BLaER1 (cell line): ENCODE measurements around the gene DCAF4.
"Not testable (repeated sequence)": the region's sequence is repeated elsewhere in the genome, so short reads cannot be mapped to it uniquely, and the experiment has no call there.

Experiments used
- H3K27ac ChIP-seq: shearing (Covaris generic); formaldehyde crosslinking; 2 replicates; pipeline ENCODE4 v1.8.1; 2022
- H3K27me3 ChIP-seq: shearing (Covaris generic); formaldehyde crosslinking; 2 replicates; pipeline ENCODE4 v1.8.1; 2022
- H3K36me3 ChIP-seq: shearing (Covaris generic); formaldehyde crosslinking; 2 replicates; pipeline ENCODE4 v1.8.1; 2022
- H3K4me1 ChIP-seq: shearing (Covaris generic); formaldehyde crosslinking; 2 replicates; pipeline ENCODE4 v1.8.1; 2022
- H3K4me2 ChIP-seq: shearing (Covaris generic); formaldehyde crosslinking; 2 replicates; pipeline ENCODE4 v1.8.1; 2022
- H3K4me3 ChIP-seq: shearing (Covaris generic); formaldehyde crosslinking; 2 replicates; pipeline ENCODE4 v1.8.1; 2022
- H3K9ac ChIP-seq: shearing (Covaris generic); formaldehyde crosslinking; 2 replicates; pipeline ENCODE4 v1.8.1; 2022
- H3K9me3 ChIP-seq: shearing (Covaris generic); formaldehyde crosslinking; 2 replicates; pipeline ENCODE4 v1.8.1; 2022
- H4K20me1 ChIP-seq: shearing (Covaris generic); formaldehyde crosslinking; 2 replicates; pipeline ENCODE4 v1.8.1; 2022
- Cebpa-rat ChIP-seq: shearing (Covaris generic); IDR thresholded peaks from 2 replicates; pipeline ENCODE4 v1.8.1; 2022

Gene DCAF4

GRCh38 chr14:72986214-72986613, 60.0 kb downstream of the DCAF4 start:
- Histone ChIP-seq H3K9ac (no peak overlapping the region), H3K4me1 (no peaks in the 10 kb centered on the region), H3K4me2 (no peak overlapping the region), H3K36me3 (peaks cover 82% of the 10 kb centered on the region), H3K4me3 (no peak overlapping the region), H3K27ac (no peak overlapping the region), H4K20me1 (peaks cover 14% of the 10 kb centered on the region; the same call in 1 of the 2 replicates), H3K27me3 (no peaks in the 10 kb centered on the region), H3K9me3 (no peaks in the 10 kb centered on the region)
- no peak for TF ChIP-seq Cebpa-rat

- no peaks in the 10 kb centered on the region for H3K4me1 ChIP-seq
- no peak overlapping the region for H3K9ac ChIP-seq
- no peak for TF ChIP-seq Cebpa-rat
- H3K27me3 ChIP-seq: no peaks in the 10 kb centered on the region
- H3K27ac ChIP-seq: no peak overlapping the region
- H3K9me3 ChIP-seq: no peaks in the 10 kb centered on the region
- H3K4me3 ChIP-seq: no peak overlapping the region
- H4K20me1 ChIP-seq: peaks cover 7% of the 10 kb centered on the region; the same call in 1 of the 2 replicates
- H3K4me2 ChIP-seq: no peak overlapping the region
- H3K36me3 ChIP-seq: peaks cover 82% of the 10 kb centered on the region
These were observed 60.6 kb downstream of the DCAF4 start for GRCh38 chr14:72986857-72987256.

- Histone ChIP-seq H3K27ac (no peak overlapping the region), H3K36me3 (peaks cover 87% of the 10 kb centered on the region), H3K9ac (no peak overlapping the region), H4K20me1 (peaks cover 7% of the 10 kb centered on the region), H3K27me3 (no peaks in the 10 kb centered on the region), H3K4me1 (no peaks in the 10 kb centered on the region), H3K9me3 (no peaks in the 10 kb centered on the region), H3K4me2 (no peak overlapping the region), H3K4me3 (no peak overlapping the region)
- TF ChIP-seq Cebpa-rat: no peak
These were observed 63.9 kb downstream of the DCAF4 start for GRCh38 chr14:72990171-72990570.

GRCh38 chr14:72996916-72997315, 70.7 kb downstream of the DCAF4 start:
- Histone ChIP-seq H3K27me3 (no peaks in the 10 kb centered on the region), H3K27ac (no peak overlapping the region), H3K36me3 (peaks cover 92% of the 10 kb centered on the region), H3K4me3 (no peak overlapping the region), H3K4me1 (no peaks in the 10 kb centered on the region), H3K9me3 (no peaks in the 10 kb centered on the region), H4K20me1 (peaks cover 60% of the 10 kb centered on the region), H3K9ac (no peak overlapping the region), H3K4me2 (no peak overlapping the region)
- TF ChIP-seq Cebpa-rat: no peak

GRCh38 chr14:72998252-72998903, 72.1 kb downstream of the DCAF4 start:
- Histone ChIP-seq H3K4me1 (no peaks in the 10 kb centered on the region), H4K20me1 (peaks cover 74% of the 10 kb centered on the region), H3K9ac (no peak overlapping the region), H3K36me3 (peaks cover 85% of the 10 kb centered on the region), H3K27ac (no peak overlapping the region), H3K4me2 (no peak overlapping the region), H3K9me3 (no peaks in the 10 kb centered on the region), H3K27me3 (no peaks in the 10 kb centered on the region), H3K4me3 (no peak overlapping the region)
- no peak for TF ChIP-seq Cebpa-rat

GRCh38 chr14:72999316-72999715, 73.1 kb downstream of the DCAF4 start:
- H3K4me3 ChIP-seq: no peak overlapping the region
- no peak overlapping the region for H3K9ac ChIP-seq
- peaks cover 85% of the 10 kb centered on the region for H3K36me3 ChIP-seq
- no peaks in the 10 kb centered on the region for H3K4me1 ChIP-seq
- no peak for TF ChIP-seq Cebpa-rat
- H4K20me1 ChIP-seq: peaks cover 84% of the 10 kb centered on the region
- no peaks in the 10 kb centered on the region for H3K27me3 ChIP-seq
- H3K9me3 ChIP-seq: no peaks in the 10 kb centered on the region
- H3K4me2 ChIP-seq: no peak overlapping the region
- H3K27ac ChIP-seq: no peak overlapping the region

- H3K9ac ChIP-seq: no peak overlapping the region
- no peak overlapping the region for H3K27ac ChIP-seq
- TF ChIP-seq Cebpa-rat: no peak
- H3K4me2 ChIP-seq: no peak overlapping the region
- H3K4me3 ChIP-seq: no peak overlapping the region
- no peaks in the 10 kb centered on the region for H3K4me1 ChIP-seq
- H3K27me3 ChIP-seq: no peaks in the 10 kb centered on the region
- no peaks in the 10 kb centered on the region for H3K9me3 ChIP-seq
- H3K36me3 ChIP-seq: peaks cover 86% of the 10 kb centered on the region
- peaks cover 91% of the 10 kb centered on the region for H4K20me1 ChIP-seq
These were observed 73.8 kb downstream of the DCAF4 start for GRCh38 chr14:73000073-73000472.

GRCh38 chr14:73003681-73004080, 77.4 kb downstream of the DCAF4 start:
- H4K20me1 ChIP-seq: peaks cover 100% of the 10 kb centered on the region
- H3K4me3 ChIP-seq: no peak overlapping the region
- peaks cover under 1% of the 10 kb centered on the region; the same call in 1 of the 2 replicates for H3K9me3 ChIP-seq
- H3K27me3 ChIP-seq: no peaks in the 10 kb centered on the region
- H3K4me2 ChIP-seq: no peak overlapping the region
- TF ChIP-seq Cebpa-rat: no peak
- H3K36me3 ChIP-seq: peaks cover 85% of the 10 kb centered on the region
- H3K4me1 ChIP-seq: no peaks in the 10 kb centered on the region
- H3K9ac ChIP-seq: no peak overlapping the region
- no peak overlapping the region for H3K27ac ChIP-seq

GRCh38 chr14:73004641-73005040, 78.4 kb downstream of the DCAF4 start:
- H3K27me3 ChIP-seq, H3K9ac ChIP-seq, H3K4me3 ChIP-seq, H3K27ac ChIP-seq, H3K4me2 ChIP-seq, H3K4me1 ChIP-seq: not testable (repeated sequence)
- H3K9me3 ChIP-seq: peaks cover 10% of the 10 kb centered on the region; the same call in 1 of the 2 replicates
- peaks cover 100% of the 10 kb centered on the region for H4K20me1 ChIP-seq
- H3K36me3 ChIP-seq: peaks cover 85% of the 10 kb centered on the region

GRCh38 chr14:73007835-73008234, 81.6 kb downstream of the DCAF4 start:
- H3K4me3 ChIP-seq: no peak overlapping the region
- H3K27ac ChIP-seq: no peak overlapping the region
- no peaks in the 10 kb centered on the region for H3K27me3 ChIP-seq
- H3K4me2 ChIP-seq: no peak overlapping the region
- H3K4me1 ChIP-seq: no peaks in the 10 kb centered on the region
- peaks cover 96% of the 10 kb centered on the region for H3K36me3 ChIP-seq
- TF ChIP-seq Cebpa-rat: no peak
- H3K9ac ChIP-seq: no peak overlapping the region
- H4K20me1 ChIP-seq: peaks cover 91% of the 10 kb centered on the region
- H3K9me3 ChIP-seq: peaks cover 16% of the 10 kb centered on the region; the same call in 1 of the 2 replicates

- Histone ChIP-seq H3K9me3 (peaks cover 16% of the 10 kb centered on the region; the same call in 1 of the 2 replicates), H3K27me3 (no peaks in the 10 kb centered on the region), H3K27ac (no peak overlapping the region), H3K9ac (no peak overlapping the region), H3K36me3 (peaks cover 96% of the 10 kb centered on the region), H3K4me1 (no peaks in the 10 kb centered on the region), H3K4me2 (no peak overlapping the region), H3K4me3 (no peak overlapping the region), H4K20me1 (peaks cover 91% of the 10 kb centered on the region)
- no peak for TF ChIP-seq Cebpa-rat
These were observed 82.2 kb downstream of the DCAF4 start for GRCh38 chr14:73008501-73008900.
